Stimulated activated naive CD8-positive, alpha-beta T cell treated with anti-CD3 and anti-CD28 coated beads, Interleukin-15, Interleukin-2, amounts not matched to agents 100 U/mL and 50 U/mL, for 24 hours (primary cell): ENCODE results near the gene FRMD4B.
"Not testable (repeated sequence)": the region's sequence is repeated elsewhere in the genome, so short reads cannot be mapped to it uniquely, and the experiment has no call there.

Experiments used
- ATAC-seq: fragments of 150-1000 bp; cut with Tn5 transposase; one replicate; pipeline ENCODE4 v1.10.0; 2021
- DNase-seq: peaks from one replicate; pipeline ENCODE4 v3.0.0; 2021

The FRMD4B gene

DNA sequence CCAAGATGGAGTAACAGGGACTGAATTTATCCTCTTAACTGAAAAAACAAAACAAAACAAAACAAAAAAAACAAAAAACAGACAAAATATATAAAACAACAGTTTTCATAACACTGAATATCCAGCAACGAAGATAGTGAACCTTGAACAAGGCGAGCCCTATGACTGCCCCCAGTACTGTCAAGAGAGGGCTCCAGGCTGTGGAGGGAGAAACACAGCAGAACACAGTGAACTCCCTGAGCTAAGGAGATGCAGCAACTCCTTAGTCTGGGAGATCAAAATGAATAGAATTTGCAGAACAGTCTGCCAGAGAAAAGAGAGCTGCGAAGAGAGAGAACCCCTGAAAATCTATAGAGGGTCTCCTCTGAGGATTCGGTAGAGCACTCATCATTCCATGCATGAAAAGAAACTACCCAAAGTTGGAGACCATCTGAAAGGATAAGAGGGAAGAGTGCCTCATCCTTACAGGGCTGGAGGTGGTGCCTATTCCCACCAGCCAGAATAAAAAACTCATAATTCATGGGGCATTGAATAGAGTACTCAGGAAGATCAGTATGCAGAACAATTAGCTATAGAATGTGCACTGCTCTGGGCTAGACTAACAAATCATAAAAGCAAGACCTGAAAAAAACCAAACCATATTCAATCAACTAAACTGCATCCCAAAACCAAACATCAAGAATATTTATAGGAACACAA, 101.8 kb downstream of the FRMD4B start:
- ATAC-seq = no peak
- no peak for DNase-seq

DNA sequence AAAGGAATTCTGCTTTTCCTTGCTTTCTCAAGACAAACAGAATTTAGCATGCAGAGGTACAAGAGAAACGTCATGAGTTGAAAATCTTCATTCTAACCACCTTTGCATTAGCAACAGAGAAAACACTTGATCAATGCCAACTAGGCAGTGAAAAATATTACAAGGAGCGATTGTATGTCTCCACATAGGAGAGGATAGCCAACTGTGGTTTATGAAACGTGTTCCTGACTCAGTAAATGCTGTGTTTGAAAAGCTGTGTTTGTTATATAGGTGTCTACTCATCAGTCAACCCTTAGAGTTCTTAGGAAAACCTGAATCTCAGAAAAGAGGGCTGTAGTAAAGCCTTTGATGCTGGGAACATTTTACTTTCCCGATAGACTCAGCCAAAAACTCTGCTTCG, 102.4 kb downstream of the FRMD4B start:
- DNase-seq = no peak
- no peak for ATAC-seq

DNA sequence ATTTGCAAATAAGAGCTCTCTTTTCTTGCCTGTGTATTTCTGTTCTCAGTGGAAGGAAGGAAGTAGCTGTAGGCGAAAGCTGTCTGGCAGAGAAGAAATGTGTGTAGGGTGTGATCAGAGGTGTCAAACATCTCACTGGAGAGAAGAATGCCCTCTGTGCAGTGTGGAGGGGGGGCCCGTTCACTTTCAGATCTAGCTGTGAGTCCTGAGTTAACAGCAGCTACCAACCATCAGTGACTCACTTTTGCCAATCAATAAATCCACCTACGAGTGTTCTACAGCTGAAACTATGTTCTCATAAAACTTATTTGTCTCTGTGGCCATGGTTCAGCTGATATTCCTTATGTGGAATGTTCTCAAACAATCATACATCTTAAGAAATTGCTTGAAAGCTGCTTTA, 103.7 kb downstream of the FRMD4B start:
- peak; percentile 67 for DNase-seq
- ATAC-seq = peak; percentile 100

DNA sequence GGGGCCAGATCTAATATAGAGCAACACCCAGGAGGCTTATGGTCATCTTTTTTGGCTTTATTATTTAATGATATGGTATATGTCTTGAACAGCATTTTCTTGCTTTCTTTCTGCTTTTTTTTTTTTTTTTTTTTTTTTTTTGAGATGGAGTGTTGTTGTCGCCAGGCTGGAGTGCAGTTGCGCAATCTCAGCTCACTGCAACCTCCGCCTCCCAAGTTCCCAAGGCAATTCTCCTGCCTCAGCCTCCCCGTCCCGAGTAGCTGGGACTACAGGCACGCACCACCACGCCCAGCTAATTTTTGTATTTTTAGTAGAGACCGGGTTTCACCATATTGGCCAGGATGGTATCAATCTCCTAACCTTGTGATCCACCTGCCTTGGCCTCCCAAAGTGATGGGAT, 108.5 kb downstream of the FRMD4B start:
- ATAC-seq, DNase-seq: not testable (repeated sequence)

DNA sequence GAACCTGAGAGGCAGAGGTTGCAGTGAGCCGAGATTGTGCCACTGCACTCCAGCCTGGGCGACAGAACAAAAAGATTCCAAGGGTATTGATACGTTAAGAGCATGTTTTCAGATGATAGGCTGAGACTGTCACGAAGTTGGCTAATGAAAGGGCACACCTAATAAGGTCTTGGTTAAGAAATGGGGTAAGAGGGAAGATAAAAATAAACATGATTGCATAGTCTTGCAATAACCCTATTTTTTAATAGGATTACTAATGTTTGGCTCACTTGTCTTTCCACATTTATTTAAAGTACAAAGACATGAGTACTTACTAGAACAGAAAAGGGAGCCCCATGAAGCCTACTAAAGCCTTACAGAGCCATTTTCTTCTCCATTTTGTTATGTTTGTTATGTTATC, 109.0 kb downstream of the FRMD4B start:
- DNase-seq (no peak), ATAC-seq (no peak)

DNA sequence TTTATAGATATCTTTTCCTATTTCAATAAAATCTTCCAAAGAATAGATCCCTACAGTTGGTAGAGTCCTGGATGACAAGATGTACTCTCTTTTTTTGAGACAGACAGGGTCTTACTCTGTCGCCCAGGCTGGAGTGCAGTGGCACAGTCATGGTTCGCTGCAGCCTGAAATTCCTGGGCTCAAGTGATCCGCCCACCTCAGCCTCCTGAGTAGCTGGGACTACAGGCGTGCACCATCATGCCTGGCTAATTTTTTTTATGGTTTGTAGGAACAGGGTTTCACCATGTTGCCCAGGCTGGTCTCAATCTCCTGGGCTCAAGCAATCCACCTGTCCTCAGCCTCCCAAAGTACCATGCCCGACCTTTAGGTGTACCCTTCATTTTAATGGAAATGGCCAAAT, 109.7 kb downstream of the FRMD4B start:
- ATAC-seq, DNase-seq: not testable (repeated sequence)

DNA sequence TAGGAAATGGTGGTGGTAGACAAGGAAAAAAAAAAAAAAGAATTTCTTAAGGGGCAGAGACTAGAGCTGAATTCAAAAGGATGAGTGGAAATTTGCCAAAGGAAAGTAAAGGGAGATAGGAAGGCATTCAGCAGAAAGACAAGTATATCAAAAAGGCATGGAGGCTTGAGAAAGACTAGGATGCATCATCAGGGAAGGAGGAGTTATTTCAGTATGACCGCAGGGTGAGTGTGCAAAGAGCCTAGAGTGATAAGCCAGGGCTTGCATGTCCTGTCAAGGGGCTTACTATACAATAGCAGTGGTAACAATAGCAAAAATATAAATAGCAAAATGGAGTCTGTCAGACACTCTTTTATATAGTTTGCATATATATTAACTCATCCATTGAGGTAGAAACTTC, 112.0 kb downstream of the FRMD4B start:
- no peak for ATAC-seq
- DNase-seq = no peak

DNA sequence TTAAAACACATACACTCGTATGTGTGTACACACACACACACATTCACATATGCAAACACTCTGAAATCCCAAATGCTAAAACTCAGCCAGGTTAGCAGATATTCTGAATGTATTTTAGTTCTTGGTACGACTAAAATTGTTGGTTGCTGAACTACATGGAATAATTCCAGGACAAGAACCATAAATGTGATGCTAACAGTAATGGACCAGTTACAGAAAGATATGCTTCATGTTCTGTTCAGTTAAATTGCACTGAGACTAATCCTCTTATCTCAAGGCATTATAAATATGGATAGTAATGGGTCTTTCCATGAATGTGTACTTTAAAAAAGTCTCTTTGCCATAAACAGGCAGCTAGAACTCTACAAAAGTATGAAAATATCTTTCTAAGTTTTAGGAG, 113.3 kb downstream of the FRMD4B start:
- DNase-seq = no peak
- no peak for ATAC-seq

DNA sequence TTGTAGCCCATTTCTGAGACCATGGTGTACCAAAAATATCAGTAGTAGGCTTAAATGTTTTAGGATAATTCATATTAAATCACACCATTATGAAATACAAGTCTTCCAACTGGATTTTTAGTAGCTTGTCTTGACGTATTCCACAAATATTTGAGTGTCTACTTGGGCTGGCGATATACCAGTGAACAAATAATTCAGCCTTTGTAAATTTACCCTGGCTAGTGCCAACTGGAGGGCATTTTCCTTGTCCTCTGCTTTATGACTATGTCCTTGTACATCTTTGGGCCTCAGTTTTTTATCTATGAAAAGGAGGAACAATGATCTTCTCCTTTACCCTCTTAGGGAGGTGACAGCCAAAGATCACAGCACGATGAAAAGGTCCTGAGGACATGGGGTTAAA, 114.8 kb downstream of the FRMD4B start:
- DNase-seq (no peak), ATAC-seq (no peak)

DNA sequence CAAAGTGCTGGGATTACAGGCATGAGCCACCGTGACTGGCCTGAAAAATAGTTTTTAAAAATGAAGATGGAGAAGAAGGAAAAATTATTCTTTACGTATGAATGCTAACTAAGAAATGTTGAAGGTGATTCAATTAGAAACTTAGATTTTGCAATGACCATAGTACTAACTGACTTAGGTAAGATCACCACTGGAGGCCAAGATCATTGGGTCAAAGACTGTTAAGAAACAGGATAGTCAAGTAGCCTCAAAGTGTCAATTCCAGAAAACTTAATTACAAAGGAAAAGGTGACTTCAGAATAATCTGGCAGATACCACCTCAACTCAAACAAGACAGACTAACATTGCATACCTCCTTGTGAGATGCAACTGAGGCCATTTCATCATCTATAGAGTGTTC, 119.3 kb downstream of the FRMD4B start:
- DNase-seq (no peak), ATAC-seq (no peak)

DNA sequence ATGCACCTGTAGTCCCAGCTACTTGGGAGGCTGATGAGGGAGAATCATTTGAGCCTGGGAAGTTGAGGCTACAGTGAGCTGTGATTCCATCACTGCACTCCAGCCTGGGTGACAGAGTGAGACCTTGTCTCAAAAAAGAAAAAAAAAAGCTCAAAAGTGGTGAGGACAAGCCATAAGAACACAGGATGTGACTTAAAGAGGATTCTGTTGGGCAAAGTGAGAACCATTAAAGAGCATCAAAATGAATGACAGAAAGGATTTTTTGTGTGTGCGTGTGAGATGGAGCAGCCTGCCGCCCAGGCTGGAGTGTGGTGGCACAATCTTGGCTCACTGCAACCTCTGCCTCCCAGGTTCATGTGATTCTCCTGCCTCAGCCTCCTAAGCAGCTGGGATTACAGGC, 119.8 kb downstream of the FRMD4B start:
- DNase-seq = not testable (repeated sequence)

DNA sequence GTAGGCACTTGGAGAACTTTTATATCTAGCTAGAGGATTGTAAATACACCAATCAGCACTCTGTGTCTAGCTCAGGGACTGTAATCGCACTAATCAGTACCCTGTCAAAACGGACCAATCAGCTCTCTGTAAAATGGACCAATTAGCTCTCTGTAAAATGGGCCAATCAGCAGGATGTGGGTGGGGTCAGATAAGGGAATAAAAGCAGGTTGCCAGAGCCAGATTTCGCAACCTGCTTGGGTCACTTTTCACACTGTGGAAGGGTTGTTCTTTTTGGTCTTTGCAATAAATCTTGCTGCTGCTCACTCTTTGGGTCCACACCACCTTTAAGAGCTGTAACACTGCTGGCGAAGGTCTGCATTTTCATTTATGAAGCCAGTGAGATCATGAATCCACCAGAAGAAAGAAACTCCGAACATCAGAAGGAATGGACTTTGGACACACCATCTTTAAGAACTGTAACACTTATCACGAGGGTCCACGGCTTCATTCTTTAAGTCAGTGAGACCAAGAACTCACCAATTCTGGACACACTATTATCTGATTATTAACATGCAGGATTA, 125.0 kb downstream of the FRMD4B start:
- not testable (repeated sequence) for ATAC-seq, DNase-seq

More for the DNA sequence above, 119.8 kb downstream of the FRMD4B start:
- ATAC-seq = not testable (repeated sequence)

DNA sequence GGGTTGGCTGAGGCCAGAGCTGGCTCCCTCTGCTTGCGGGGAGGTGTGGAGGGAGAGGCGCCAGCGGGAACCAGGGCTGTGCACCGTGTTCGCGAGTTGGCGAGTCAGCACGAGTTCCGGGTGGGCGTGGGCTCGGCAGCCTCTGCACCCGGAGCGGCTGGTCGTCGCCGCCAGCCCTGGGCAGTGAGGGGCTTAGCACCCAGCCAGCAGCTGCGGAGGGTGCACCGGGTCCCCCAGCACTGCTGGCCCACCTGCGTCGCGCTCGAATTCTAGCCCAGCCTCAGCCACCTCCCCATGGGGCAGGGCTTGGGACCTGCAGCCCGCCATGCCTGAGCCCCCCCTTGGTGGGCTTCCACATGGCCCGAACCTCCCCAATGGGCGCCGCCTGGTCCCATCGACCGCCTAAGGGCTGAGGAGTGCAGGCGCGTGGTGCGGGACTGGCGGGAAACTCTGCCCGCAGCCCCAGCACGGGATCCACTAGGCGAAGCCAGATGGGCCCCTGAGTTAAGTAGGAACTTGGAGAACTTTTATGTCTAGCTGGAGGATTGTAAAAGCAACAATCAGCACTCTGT, 125.6 kb downstream of the FRMD4B start:
- ATAC-seq (no peak), DNase-seq (no peak)

DNA sequence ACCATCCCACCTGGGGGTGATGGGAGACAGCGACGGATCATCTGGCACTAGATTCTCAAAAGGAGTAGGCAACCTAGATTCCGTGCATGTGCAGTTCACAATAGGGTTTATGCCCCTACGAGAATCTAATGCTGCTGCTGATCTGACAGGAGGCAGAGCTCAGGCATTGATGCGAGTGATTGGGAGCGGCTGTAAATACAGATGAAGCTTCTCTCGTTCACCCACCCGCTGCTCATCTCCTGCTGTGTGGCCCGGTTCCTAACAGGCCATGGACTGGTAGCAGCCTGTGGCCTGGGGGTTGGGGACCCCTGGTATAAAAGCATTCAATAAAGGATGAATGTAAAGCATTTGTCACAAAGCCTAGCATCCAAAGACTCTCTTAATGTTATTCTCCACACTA, 126.8 kb downstream of the FRMD4B start:
- ATAC-seq (no peak), DNase-seq (no peak)

DNA sequence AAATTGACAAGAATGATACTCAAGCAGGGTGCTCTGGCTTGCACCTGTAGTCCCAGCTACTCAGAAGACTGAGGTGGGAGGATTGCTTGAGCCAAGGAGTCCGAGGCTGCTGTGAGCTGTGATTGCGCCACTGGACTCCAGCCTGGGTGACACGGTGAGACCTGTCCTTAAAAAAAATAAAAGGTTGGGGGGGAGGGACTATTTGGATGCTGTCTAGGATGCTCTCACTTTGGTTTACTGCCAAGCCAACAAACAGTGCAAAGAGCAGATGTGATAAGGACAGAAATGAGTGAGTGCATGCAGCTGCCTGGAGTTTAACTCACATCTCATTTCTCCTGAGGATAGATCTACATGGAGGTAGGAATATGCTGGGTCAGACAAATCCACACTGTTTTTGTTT, 130.0 kb downstream of the FRMD4B start:
- ATAC-seq (no peak), DNase-seq (no peak)

DNA sequence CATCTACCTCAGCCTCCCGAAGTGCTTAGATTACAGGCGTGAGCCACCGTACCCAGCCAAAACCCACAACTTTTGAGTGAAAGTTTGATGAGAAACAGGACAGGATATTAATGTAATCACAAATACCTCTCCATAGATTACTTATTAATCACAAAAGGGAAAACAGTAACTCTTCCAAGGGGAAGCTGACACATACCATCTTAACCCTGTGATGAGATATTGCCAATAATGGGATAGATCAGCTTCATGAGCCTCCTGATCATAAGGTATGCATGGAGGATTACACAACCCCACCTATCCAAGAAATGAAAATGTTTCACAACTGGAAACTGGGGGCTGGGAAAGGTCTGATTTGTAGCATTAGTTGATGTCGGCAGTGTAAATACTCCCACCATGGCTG, 131.5 kb downstream of the FRMD4B start:
- no peak for DNase-seq
- no peak for ATAC-seq

DNA sequence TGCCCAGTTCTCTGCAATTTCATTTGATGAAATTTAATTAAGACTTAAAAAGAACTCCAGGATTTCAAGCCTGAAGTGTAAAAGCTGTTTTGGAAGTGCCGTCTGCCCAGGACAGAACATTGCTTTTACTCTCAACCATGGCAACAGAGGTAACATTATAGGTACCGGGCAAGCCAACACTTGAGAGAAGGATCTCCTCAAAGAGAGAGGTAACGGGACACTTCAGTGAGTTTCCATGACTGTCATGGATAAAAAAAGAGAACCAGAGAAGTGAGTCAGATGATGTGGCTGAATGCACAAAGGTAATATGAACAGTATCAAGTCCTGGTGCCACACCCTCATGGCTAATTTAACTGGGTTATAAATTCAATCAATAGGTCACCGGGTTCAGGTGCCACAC, 133.3 kb downstream of the FRMD4B start:
- ATAC-seq = no peak
- DNase-seq = no peak

DNA sequence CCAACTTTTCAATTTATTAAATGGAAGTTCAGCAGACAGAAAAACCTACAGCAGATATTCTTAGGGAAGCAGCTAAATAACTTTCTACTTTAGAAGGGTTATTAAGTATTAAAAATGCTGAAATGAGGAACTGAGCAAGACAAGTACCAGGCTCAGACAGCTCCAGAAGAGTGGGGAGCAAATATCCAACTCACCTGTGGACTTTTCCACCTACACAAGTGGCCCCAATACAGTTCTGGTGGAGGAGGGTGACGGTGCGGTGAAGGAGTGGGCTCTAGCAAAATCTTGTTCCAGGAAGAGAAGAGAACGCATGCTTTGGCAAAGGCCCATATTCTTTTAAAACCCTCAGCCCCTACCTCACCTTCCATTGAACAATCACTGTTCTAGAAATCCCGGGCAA, 133.7 kb downstream of the FRMD4B start:
- no peak for DNase-seq
- no peak for ATAC-seq

DNA sequence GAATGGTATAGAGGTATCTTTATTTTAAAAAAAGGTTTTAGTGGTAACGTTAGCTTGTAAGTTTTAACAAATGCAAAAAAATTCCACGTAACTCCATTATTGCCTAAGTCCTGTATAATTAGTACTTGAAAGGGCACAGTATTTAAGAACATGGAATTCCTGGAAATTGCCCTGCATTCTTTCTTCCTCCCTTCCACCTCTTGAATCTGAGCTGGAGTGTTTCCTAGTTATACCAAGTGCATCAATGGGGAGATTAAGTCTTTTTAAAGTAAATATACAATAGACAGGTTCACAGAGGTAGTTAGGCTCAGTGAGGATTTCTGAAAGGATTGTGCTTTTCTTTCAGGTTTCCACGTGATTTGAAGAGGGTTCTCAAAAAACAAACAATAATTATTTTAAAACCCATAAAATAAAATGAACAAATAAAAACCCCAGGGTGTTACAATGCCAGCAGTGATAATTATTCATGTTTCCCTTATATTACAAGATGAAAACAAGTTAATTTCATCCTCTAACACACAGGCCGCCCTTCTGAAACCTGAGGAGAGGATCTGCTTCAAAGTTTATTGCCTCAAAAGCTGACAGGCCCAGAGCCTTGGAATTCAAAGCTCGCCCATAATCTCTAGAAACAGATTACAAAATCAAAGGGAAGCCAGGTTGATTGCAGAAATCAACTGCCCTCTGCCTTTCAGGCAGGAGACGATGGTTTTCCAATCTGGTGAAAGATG, 134.6 kb downstream of the FRMD4B start:
- ATAC-seq (no peak), DNase-seq (no peak)

DNA sequence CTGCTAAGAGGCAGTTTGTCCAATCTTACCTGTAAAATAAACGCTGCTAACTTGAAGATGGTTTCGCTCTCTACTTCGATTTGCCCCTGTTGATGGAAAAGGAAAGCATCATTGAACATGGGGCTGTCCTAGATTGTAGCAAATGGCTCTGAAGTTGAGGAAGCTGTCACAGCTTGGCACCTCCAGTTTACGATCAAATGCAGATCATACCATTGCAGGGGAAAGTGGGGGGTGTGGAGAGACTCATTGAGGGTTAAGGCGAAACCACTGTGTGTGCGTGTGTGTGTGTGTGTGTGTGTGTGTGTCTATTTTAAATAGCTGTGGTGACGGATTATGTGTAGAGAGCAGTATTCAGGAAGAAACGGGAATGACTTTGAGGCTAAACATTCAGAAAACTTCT, 135.9 kb downstream of the FRMD4B start:
- ATAC-seq (peak; percentile 63), DNase-seq (peak; percentile 15)

DNA sequence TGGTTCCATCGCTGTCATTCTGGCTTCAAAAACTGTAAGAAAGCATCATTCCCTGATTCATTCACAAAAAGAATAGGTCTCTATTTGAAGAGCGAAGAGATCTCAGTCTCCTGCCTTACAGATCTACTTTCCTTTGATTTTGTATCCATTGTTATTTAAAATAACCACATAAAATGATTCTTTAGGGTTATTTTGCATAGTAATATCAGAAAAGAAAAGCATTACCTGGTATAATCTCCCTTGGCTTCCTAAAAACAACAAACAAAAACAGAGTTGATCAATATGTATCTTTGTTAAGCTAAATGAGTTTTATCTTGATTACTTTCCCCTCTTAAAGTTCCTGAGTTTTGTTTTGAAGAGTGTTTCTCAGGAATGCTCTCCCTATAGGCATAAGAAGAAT, 136.9 kb downstream of the FRMD4B start:
- ATAC-seq = no peak

DNA sequence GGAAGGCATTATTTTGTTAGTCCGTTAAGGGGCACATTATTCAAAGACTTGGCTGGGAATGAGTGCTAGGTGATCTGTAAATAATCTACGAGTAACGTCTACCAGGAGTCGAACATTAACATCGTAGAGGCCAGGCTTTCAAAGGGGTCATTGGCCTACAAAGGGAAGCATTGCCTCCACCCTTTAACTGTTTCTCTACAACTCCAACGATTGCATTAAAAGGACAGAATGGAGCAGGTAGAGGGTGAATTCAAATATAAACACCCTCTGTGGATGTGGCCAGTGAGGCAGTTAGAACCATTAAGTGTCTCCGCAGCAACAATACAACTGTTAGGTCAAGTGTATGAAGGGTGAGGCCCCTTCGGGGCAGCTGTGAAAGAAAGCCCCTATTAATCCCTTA, 137.5 kb downstream of the FRMD4B start:
- ATAC-seq = no peak
- no peak for DNase-seq

More for the DNA sequence above, 136.9 kb downstream of the FRMD4B start:
- no peak for DNase-seq

DNA sequence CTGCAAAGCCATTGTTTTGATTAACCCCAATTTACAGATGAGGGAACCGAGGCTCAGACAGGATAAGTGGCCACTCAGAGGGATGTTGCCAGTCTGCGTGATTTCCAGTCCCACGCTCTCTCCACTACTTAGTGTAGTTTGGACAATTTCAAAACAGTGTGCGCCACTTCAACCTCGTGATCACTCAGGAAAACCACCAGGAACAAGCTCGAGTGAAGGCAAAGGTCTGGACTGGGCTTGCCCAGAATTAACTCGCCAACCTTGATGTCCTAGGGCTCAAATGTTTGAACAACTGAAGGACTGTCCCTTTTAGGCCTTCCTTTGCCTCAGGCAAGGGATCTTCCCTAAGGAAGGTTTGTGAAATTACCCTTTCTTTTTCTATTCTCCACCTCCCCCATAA, 139.3 kb downstream of the FRMD4B start:
- DNase-seq (no peak), ATAC-seq (no peak)
